Neural crest cell (in vitro differentiated cells): ENCODE measurements around the gene STARD3. TPM values are rescaled to one million over a fixed set of nuclear protein-coding genes. Genes with fewer than 3 reads are reported as not detected.

Source experiments
- DNase-seq: peaks from one replicate; pipeline ENCODE4 v3.0.0; 2021; ENCODE audit warnings: low read depth, mixed read lengths, low spot score
- H3K27ac Mint-ChIP-seq: one replicate; pipeline ENCODE4 v1.8.0; 2021; ENCODE audit warnings: mild to moderate bottlenecking, mixed read lengths; ENCODE audit not compliant: unreplicated experiment
- H3K27me3 Mint-ChIP-seq: 2 replicates; pipeline ENCODE4 v1.8.0; 2021; ENCODE audit warnings: low read depth, mild to moderate bottlenecking, mixed read lengths
- H3K36me3 Mint-ChIP-seq: 2 replicates; pipeline ENCODE4 v1.8.0; 2021; ENCODE audit warnings: low read depth, mild to moderate bottlenecking, mixed read lengths
- H3K4me1 Mint-ChIP-seq: 2 replicates; pipeline ENCODE4 v1.8.0; 2021; ENCODE audit warnings: mixed read lengths
- H3K4me3 Mint-ChIP-seq: one replicate; pipeline ENCODE4 v1.8.0; 2021; ENCODE audit warnings: mild to moderate bottlenecking, mixed read lengths
- H3K9me3 Mint-ChIP-seq: 2 replicates; pipeline ENCODE4 v1.8.0; 2021; ENCODE audit warnings: mixed read lengths
- CTCF ChIP-seq: fragments of 200-600 bp; sonication (generic); conservative IDR thresholded peaks from 2 replicates; pipeline ENCODE4 v1.5.0; 2021; ENCODE audit warnings: antibody characterized with exemption, mild to moderate bottlenecking
- total RNA-seq: library from RNA; stranded (reverse); gene quantifications from 2 replicates; pipeline ENCODE4 v1.2.1, GENCODE V29; 2021

The STARD3 gene
- total RNA-seq, 1 donor from 2014 or later = 60.6 TPM

- DNase-seq = no peak
- no peaks in the 10 kb centered on the region for H3K4me1 Mint-ChIP-seq
- H3K27ac Mint-ChIP-seq = no peak overlapping the region
- no peak for TF ChIP-seq CTCF
- H3K4me3 Mint-ChIP-seq = no peak overlapping the region
- H3K27me3 Mint-ChIP-seq = peaks cover 100% of the 10 kb centered on the region
- H3K36me3 Mint-ChIP-seq = no peaks in the 10 kb centered on the region
- no peaks in the 10 kb centered on the region for H3K9me3 Mint-ChIP-seq
These were observed 40.9 kb upstream of the STARD3 start for GRCh38 chr17:39595928-39596510.

GRCh38 chr17:39596543-39597267 is 40.2 kb upstream of the STARD3 start:
- no peak for TF ChIP-seq CTCF
- no peak for DNase-seq
- Mint-ChIP-seq H3K27me3 (peaks cover 100% of the 10 kb centered on the region), H3K9me3 (no peaks in the 10 kb centered on the region), H3K4me1 (no peaks in the 10 kb centered on the region), H3K36me3 (no peaks in the 10 kb centered on the region), H3K4me3 (no peak overlapping the region), H3K27ac (no peak overlapping the region)

GRCh38 chr17:39597372-39598046 is 39.4 kb upstream of the STARD3 start:
- DNase-seq = no peak
- no peak for TF ChIP-seq CTCF
- H3K27me3 Mint-ChIP-seq = peaks cover 100% of the 10 kb centered on the region
- H3K36me3 Mint-ChIP-seq = no peaks in the 10 kb centered on the region
- no peaks in the 10 kb centered on the region for H3K4me1 Mint-ChIP-seq
- H3K27ac Mint-ChIP-seq = no peak overlapping the region
- H3K4me3 Mint-ChIP-seq = no peak overlapping the region
- H3K9me3 Mint-ChIP-seq = no peaks in the 10 kb centered on the region

- Mint-ChIP-seq H3K4me1 (no peaks in the 10 kb centered on the region), H3K4me3 (no peak overlapping the region), H3K36me3 (no peaks in the 10 kb centered on the region), H3K27me3 (peaks cover 100% of the 10 kb centered on the region), H3K9me3 (no peaks in the 10 kb centered on the region), H3K27ac (no peak overlapping the region)
- no peak for DNase-seq
- no peak for TF ChIP-seq CTCF
These were observed 38.9 kb upstream of the STARD3 start for GRCh38 chr17:39598047-39598481.

GRCh38 chr17:39598630-39599003 is 38.3 kb upstream of the STARD3 start:
- Mint-ChIP-seq H3K36me3 (no peaks in the 10 kb centered on the region), H3K27me3 (peaks cover 100% of the 10 kb centered on the region), H3K9me3 (no peaks in the 10 kb centered on the region), H3K4me3 (no peak overlapping the region), H3K27ac (no peak overlapping the region), H3K4me1 (no peaks in the 10 kb centered on the region)
- no peak for DNase-seq
- no peak for TF ChIP-seq CTCF
